H9 (cell line): Measurements from ENCODE around the gene EPGN. TPM values are rescaled to one million over a fixed set of nuclear protein-coding genes. Genes with fewer than 3 reads are reported as not detected.

Experiments used
- DNase-seq: peaks from one replicate; pipeline ENCODE4 v3.0.0-alpha.2; 2017
- H2AFZ ChIP-seq: one replicate; pipeline ENCODE4 v1.6.1; 2013; ENCODE audit warnings: mild to moderate bottlenecking, low read length, control low read depth, moderate library complexity
- H2AK5ac ChIP-seq: 2 replicates; pipeline ENCODE4 v1.6.1; 2013; ENCODE audit warnings: low read length, control low read depth, mixed read lengths; ENCODE audit not compliant: insufficient read length
- H2BK120ac ChIP-seq: one replicate; pipeline ENCODE4 v1.6.1; 2013; ENCODE audit warnings: low read depth, mild to moderate bottlenecking, low read length, control low read depth, inconsistent platforms; ENCODE audit not compliant: poor library complexity, severe bottlenecking
- H2BK12ac ChIP-seq: 2 replicates; pipeline ENCODE4 v1.6.1; 2013; ENCODE audit warnings: low read length, control low read depth, mixed read lengths, low read depth; ENCODE audit not compliant: insufficient read length
- H2BK15ac ChIP-seq: 2 replicates; pipeline ENCODE4 v1.6.1; 2013; ENCODE audit warnings: low read depth, low read length, control low read depth
- H2BK20ac ChIP-seq: one replicate; pipeline ENCODE4 v1.6.1; 2013; ENCODE audit warnings: low read depth, mild to moderate bottlenecking, low read length, control low read depth, inconsistent platforms; ENCODE audit not compliant: poor library complexity, severe bottlenecking
- H2BK5ac ChIP-seq: 2 replicates; pipeline ENCODE4 v1.6.1; 2013; ENCODE audit warnings: low read length, control low read depth, mixed read lengths; ENCODE audit not compliant: insufficient read length
- H3K14ac ChIP-seq: 2 replicates; pipeline ENCODE4 v1.6.1; 2013; ENCODE audit warnings: low read length, control low read depth; ENCODE audit not compliant: insufficient read depth
- H3K18ac ChIP-seq: 2 replicates; pipeline ENCODE4 v1.6.1; 2013; ENCODE audit warnings: low read depth, mild to moderate bottlenecking, mixed read lengths, low read length, control low read depth; ENCODE audit not compliant: insufficient read length
- H3K23ac ChIP-seq: 2 replicates; pipeline ENCODE4 v1.6.1; 2013; ENCODE audit warnings: low read length, control low read depth, mixed read lengths, low read depth; ENCODE audit not compliant: insufficient read length
- H3K23me2 ChIP-seq: 2 replicates; pipeline ENCODE4 v1.6.1; 2013; ENCODE audit warnings: low read depth, mild to moderate bottlenecking, mixed read lengths, low read length, control low read depth; ENCODE audit not compliant: insufficient read length, poor library complexity, severe bottlenecking
- H3K27ac ChIP-seq: 2 replicates; pipeline ENCODE4 v1.5.1; 2013; ENCODE audit warnings: low read length, control low read depth, mixed read lengths, low read depth; ENCODE audit not compliant: insufficient read length
- H3K27me3 ChIP-seq: 2 replicates; pipeline ENCODE4 v1.6.1; 2013; ENCODE audit warnings: low read length, control low read depth, inconsistent platforms; ENCODE audit not compliant: insufficient read depth
- H3K4ac ChIP-seq: 2 replicates; pipeline ENCODE4 v1.6.1; 2013; ENCODE audit warnings: low read depth, mild to moderate bottlenecking, control low read depth, inconsistent platforms, low read length, moderate library complexity
- H3K4me1 ChIP-seq: 2 replicates; pipeline ENCODE4 v1.6.1; 2013; ENCODE audit warnings: low read length, control low read depth, inconsistent platforms; ENCODE audit not compliant: insufficient read depth
- H3K4me2 ChIP-seq: 2 replicates; pipeline ENCODE4 v1.6.1; 2013; ENCODE audit warnings: low read length, control low read depth, mixed read lengths; ENCODE audit not compliant: insufficient read length, insufficient read depth
- H3K56ac ChIP-seq: 2 replicates; pipeline ENCODE4 v1.6.1; 2013; ENCODE audit warnings: low read depth, mild to moderate bottlenecking, mixed read lengths, low read length, control low read depth; ENCODE audit not compliant: insufficient read length
- H3K79me1 ChIP-seq: 2 replicates; pipeline ENCODE4 v1.6.1; 2013; ENCODE audit warnings: low read depth, mild to moderate bottlenecking, moderate library complexity, low read length, control low read depth, inconsistent platforms; ENCODE audit not compliant: insufficient read depth, poor library complexity, severe bottlenecking
- H3K79me2 ChIP-seq: 2 replicates; pipeline ENCODE4 v1.6.1; 2013; ENCODE audit warnings: low read length, control low read depth, inconsistent platforms; ENCODE audit not compliant: insufficient read depth
- H3K9ac ChIP-seq: 2 replicates; pipeline ENCODE4 v1.6.1; 2013; ENCODE audit warnings: low read length, control low read depth, mixed read lengths; ENCODE audit not compliant: insufficient read length; ENCODE audit errors: extremely low read depth
- H3K9me3 ChIP-seq: one replicate; pipeline ENCODE4 v1.6.1; 2013; ENCODE audit warnings: low read depth, low read length, inconsistent platforms; ENCODE audit not compliant: control insufficient read depth
- H3T11ph ChIP-seq: one replicate; pipeline ENCODE4 v1.6.1; 2013; ENCODE audit warnings: mild to moderate bottlenecking, low read length, control low read depth, inconsistent platforms
- H4K20me1 ChIP-seq: one replicate; pipeline ENCODE4 v1.6.1; 2013; ENCODE audit not compliant: control insufficient read depth, insufficient read length, insufficient read depth
- H4K5ac ChIP-seq: 2 replicates; pipeline ENCODE4 v1.6.1; 2013; ENCODE audit warnings: low read depth, mild to moderate bottlenecking, mixed read lengths, low read length, control low read depth; ENCODE audit not compliant: insufficient read length
- H4K8ac ChIP-seq: replicated peaks from 2 replicates; pipeline ENCODE4 v1.6.1; 2013; ENCODE audit warnings: low read length, control low read depth, mixed read lengths, low read depth; ENCODE audit not compliant: insufficient read length
- H4K91ac ChIP-seq: 2 replicates; pipeline ENCODE4 v1.6.1; 2013; ENCODE audit warnings: low read depth, mild to moderate bottlenecking, moderate library complexity, mixed read lengths, low read length, control low read depth; ENCODE audit not compliant: insufficient read length
- H3K27ac Mint-ChIP-seq, 3 experiments: 2 replicates in 2 of 3; 3 replicates in 1 of 3; pipeline ENCODE4 v1.8.0; 2020 to 2021; ENCODE audit warnings: mixed read lengths in 3 of 3, mild to moderate bottlenecking in 1 of 3, moderate library complexity in 1 of 3
- H3K27me3 Mint-ChIP-seq: 2 replicates; pipeline ENCODE4 v1.8.0; 2021; ENCODE audit warnings: low read depth, mild to moderate bottlenecking, moderate library complexity, mixed read lengths
- H3K36me3 Mint-ChIP-seq, 3 experiments: 2 replicates in 2 of 3; 3 replicates in 1 of 3; pipeline ENCODE4 v1.8.0; 2020 to 2021; ENCODE audit warnings: low read depth in 3 of 3, mixed read lengths in 3 of 3; ENCODE audit not compliant: insufficient read depth in 1 of 3
- H3K4me1 Mint-ChIP-seq, 2 experiments: 2 replicates each; pipeline ENCODE4 v1.8.0; 2020; ENCODE audit warnings: mixed read lengths in 2 of 2
- H3K4me3 Mint-ChIP-seq, 2 experiments: 2 replicates in 1 of 2; 3 replicates in 1 of 2; pipeline ENCODE4 v1.8.0; 2020 to 2021; ENCODE audit warnings: mild to moderate bottlenecking in 2 of 2, mixed read lengths in 2 of 2, moderate library complexity in 1 of 2
- H3K9me3 Mint-ChIP-seq, 2 experiments: 2 replicates in 1 of 2; 3 replicates in 1 of 2; pipeline ENCODE4 v1.8.0; 2020; ENCODE audit warnings: mild to moderate bottlenecking in 2 of 2, mixed read lengths in 2 of 2, moderate library complexity in 1 of 2
- CTCF ChIP-seq: fragments of 200-600 bp; sonication (generic); conservative IDR thresholded peaks from 3 replicates; pipeline ENCODE4 v1.8.0; 2021; ENCODE audit warnings: antibody characterized with exemption, mild to moderate bottlenecking
- total RNA-seq: library from RNA; stranded (reverse); gene quantifications from 2 replicates; pipeline ENCODE4 v1.2.1, GENCODE V29; 2021

The EPGN gene
- total RNA-seq, 1 experiment from 2014 or later: not detected

- H3K56ac ChIP-seq: no peak overlapping the region
- no peak for DNase-seq
- no peak overlapping the region for H3K27ac ChIP-seq
- no peak overlapping the region for H2AFZ ChIP-seq
- H3K4me1 ChIP-seq: no peaks in the 10 kb centered on the region
- peaks cover 0 to 9% of the 10 kb centered on the region in 2 experiments; a peak in 2 of 5 replicates for H3K9me3 Mint-ChIP-seq
- no peak overlapping the region for H3K4me2 ChIP-seq
- H2BK120ac ChIP-seq: no peak overlapping the region
- H4K20me1 ChIP-seq: no peaks in the 10 kb centered on the region
- no peak for TF ChIP-seq CTCF
- no peaks in the 10 kb centered on the region for H3K9me3 ChIP-seq
- no peaks in the 10 kb centered on the region for H3K27me3 Mint-ChIP-seq
- no peak overlapping the region for H2AK5ac ChIP-seq
- H3K9ac ChIP-seq: no peak overlapping the region
- no peak overlapping the region for H4K8ac ChIP-seq
- no peak overlapping the region for H3K23ac ChIP-seq
- H3K23me2 ChIP-seq: no peaks in the 10 kb centered on the region
- no peak overlapping the region for H3K4ac ChIP-seq
- no peak overlapping the region for H3K18ac ChIP-seq
- H2BK15ac ChIP-seq: no peak overlapping the region
- no peaks in the 10 kb centered on the region for H3K27me3 ChIP-seq
- no peak overlapping the region for H2BK12ac ChIP-seq
- H3K79me2 ChIP-seq: no peaks in the 10 kb centered on the region
- no peak overlapping the region for H3K27ac Mint-ChIP-seq
- H4K91ac ChIP-seq: no peak overlapping the region
- H3K4me1 Mint-ChIP-seq: peaks cover 7% of the 10 kb centered on the region in 2 experiments
- H3T11ph ChIP-seq: no peak overlapping the region
- H3K36me3 Mint-ChIP-seq: peaks cover 0 to 8% (median 0%) of the 10 kb centered on the region in 3 experiments; a peak in 1 of 7 replicates
- no peak overlapping the region for H2BK20ac ChIP-seq
- no peak overlapping the region for H3K14ac ChIP-seq
- H2BK5ac ChIP-seq: no peak overlapping the region
- H3K79me1 ChIP-seq: no peaks in the 10 kb centered on the region
- no peak overlapping the region for H3K4me3 Mint-ChIP-seq
- no peak overlapping the region for H4K5ac ChIP-seq
These were observed 21.0 kb downstream of the EPGN start for GRCh38 chr4:74329307-74329706.
